Activated B cell treated with CpG ODN at 0.5 μM for 24 hours (primary cell): ENCODE measurements around the gene FETUB. TPM values are rescaled to one million over a fixed set of nuclear protein-coding genes. Genes with fewer than 3 reads are reported as not detected.

Source experiments
- ATAC-seq: fragments of 200-7000 bp; cut with Tn5 transposase; one replicate; pipeline ENCODE4 v1.10.0; 2021; ENCODE audit warnings: low read depth, mild to moderate bottlenecking, moderate library complexity
- CTCF ChIA-PET: fragments of 350-600 bp; sonication (Branson Sonifier 250); formaldehyde crosslinking; loops from one replicate; lab custom pipeline; 2021; ENCODE audit warnings: antibody characterized with exemption; lab: Charles Lee
- POLR2A ChIA-PET: fragments of 350-600 bp; sonication (Branson Sonifier 250); formaldehyde crosslinking; loops from one replicate; lab custom pipeline; 2021; ENCODE audit warnings: antibody characterized with exemption; lab: Charles Lee
- DNase-seq: peaks from one replicate; pipeline ENCODE4 v3.0.0; 2022
- H3K27ac Mint-ChIP-seq: one replicate; pipeline ENCODE4 v1.8.0; 2020; ENCODE audit warnings: mixed read lengths
- H3K27me3 Mint-ChIP-seq: one replicate; pipeline ENCODE4 v1.8.0; 2021; ENCODE audit warnings: mixed read lengths
- H3K36me3 Mint-ChIP-seq: one replicate; pipeline ENCODE4 v1.8.0; 2021; ENCODE audit warnings: low read depth, mixed read lengths
- H3K4me1 Mint-ChIP-seq: one replicate; pipeline ENCODE4 v1.8.0; 2021; ENCODE audit warnings: mixed read lengths
- H3K4me3 Mint-ChIP-seq: one replicate; pipeline ENCODE4 v1.8.0; 2020; ENCODE audit warnings: mild to moderate bottlenecking, mixed read lengths
- H3K9me3 Mint-ChIP-seq: one replicate; pipeline ENCODE4 v1.8.0; 2020; ENCODE audit warnings: mixed read lengths
- CTCF ChIP-seq: fragments of 200-600 bp; IDR thresholded peaks from one replicate; pipeline ENCODE4 v1.8.0; 2022; ENCODE audit warnings: antibody characterized with exemption, mild to moderate bottlenecking
- intact Hi-C: fragments of 100-400 bp; cut with micrococcal nuclease; formaldehyde crosslinking; loops from one replicate; pipeline ENCODE4 v1.15.1; 2024
- total RNA-seq: library from RNA; stranded (reverse); gene quantifications from 2 replicates; pipeline ENCODE4 v1.2.3, GENCODE V29; 2022

FETUB gene
- total RNA-seq, 1 donor from 2014 or later = not detected

- ATAC-seq (no peak), DNase-seq (no peak)
- CTCF ChIA-PET = no interaction called here
- no peaks in the 10 kb centered on the region for H3K4me1 Mint-ChIP-seq
- H3K9me3 Mint-ChIP-seq = no peaks in the 10 kb centered on the region
- intact Hi-C loops = no loop called here
- POLR2A ChIA-PET = no interaction called here
- H3K36me3 Mint-ChIP-seq = no peaks in the 10 kb centered on the region
- no peak for TF ChIP-seq CTCF
- H3K27ac Mint-ChIP-seq = no peak overlapping the region
- H3K27me3 Mint-ChIP-seq = peaks cover 19% of the 10 kb centered on the region
- H3K4me3 Mint-ChIP-seq = no peak overlapping the region
These were observed 3.7 kb upstream of the FETUB start for GRCh38 chr3:186636536-186636935.

DNA sequence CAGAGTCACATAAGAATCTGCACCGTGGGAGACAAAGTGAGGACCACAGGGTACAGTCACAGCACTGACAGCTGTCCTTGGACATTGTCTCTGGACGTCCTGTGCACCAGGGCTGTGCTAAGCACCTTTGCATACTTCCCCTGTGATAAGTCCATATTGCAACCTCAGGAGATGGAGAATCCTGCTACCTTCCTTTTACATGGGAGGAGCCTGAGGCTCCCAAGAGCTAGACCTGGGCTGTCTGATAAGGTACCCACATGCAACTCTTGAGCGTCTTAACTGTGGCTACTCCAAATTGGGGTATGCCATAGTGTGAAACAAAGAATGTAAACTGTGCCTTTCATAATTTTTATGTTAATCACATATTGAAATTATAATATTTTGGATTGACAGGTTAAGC lies 2.5 kb upstream of the FETUB start:
- ATAC-seq (no peak), DNase-seq (no peak)
- H3K36me3 Mint-ChIP-seq = no peaks in the 10 kb centered on the region
- no peaks in the 10 kb centered on the region for H3K4me1 Mint-ChIP-seq
- CTCF ChIA-PET = no interaction called here
- no peaks in the 10 kb centered on the region for H3K9me3 Mint-ChIP-seq
- no peak for TF ChIP-seq CTCF
- intact Hi-C loops = no loop called here
- H3K27me3 Mint-ChIP-seq = peaks cover 22% of the 10 kb centered on the region
- H3K4me3 Mint-ChIP-seq = no peak overlapping the region
- POLR2A ChIA-PET = interaction anchor here (1.2 kb wide), 1 partner anchor 102 kb away, joined by 3 read pairs; no protein-coding TSS in a partner anchor
- no peak overlapping the region for H3K27ac Mint-ChIP-seq

- ATAC-seq = no peak
- no peaks in the 10 kb centered on the region for H3K36me3 Mint-ChIP-seq
- CTCF ChIA-PET = interaction anchor here (1.6 kb wide), 1 partner anchor 22 kb away, joined by 4 read pairs; no protein-coding TSS in a partner anchor
- intact Hi-C loops = no loop called here
- no peaks in the 10 kb centered on the region for H3K9me3 Mint-ChIP-seq
- TF ChIP-seq CTCF = no peak
- H3K4me1 Mint-ChIP-seq = peaks cover 1% of the 10 kb centered on the region
- peaks cover 26% of the 10 kb centered on the region for H3K27me3 Mint-ChIP-seq
- no peak overlapping the region for H3K4me3 Mint-ChIP-seq
- no peak overlapping the region for H3K27ac Mint-ChIP-seq
- no peak for DNase-seq
- POLR2A ChIA-PET = no interaction called here
These were observed 1.9 kb upstream of the FETUB start for GRCh38 chr3:186638259-186638658.

GRCh38 chr3:186640473-186640818 lies 247 bp downstream of the FETUB start:
- Mint-ChIP-seq H3K4me3 (no peak overlapping the region), H3K9me3 (no peaks in the 10 kb centered on the region), H3K4me1 (peaks cover 5% of the 10 kb centered on the region), H3K36me3 (no peaks in the 10 kb centered on the region), H3K27me3 (peaks cover 27% of the 10 kb centered on the region), H3K27ac (no peak overlapping the region)
- no peak for ATAC-seq
- intact Hi-C loops = no loop called here
- no peak for TF ChIP-seq CTCF
- no peak for DNase-seq
- CTCF ChIA-PET = no interaction called here
- POLR2A ChIA-PET = no interaction called here

- Mint-ChIP-seq H3K4me3 (no peak overlapping the region), H3K36me3 (no peaks in the 10 kb centered on the region), H3K4me1 (peaks cover 5% of the 10 kb centered on the region), H3K27ac (no peak overlapping the region), H3K9me3 (no peaks in the 10 kb centered on the region), H3K27me3 (peaks cover 27% of the 10 kb centered on the region)
- DNase-seq (no peak), ATAC-seq (no peak)
- no peak for TF ChIP-seq CTCF
- CTCF ChIA-PET = interaction anchor here (1.7 kb wide), 1 partner anchor 24 kb away, joined by 7 read pairs; no protein-coding TSS in a partner anchor
- intact Hi-C loops = no loop called here
- POLR2A ChIA-PET = no interaction called here
These were observed 730 bp downstream of the FETUB start for GRCh38 chr3:186640929-186641328.
